ENCODE data around the gene MAMLD1.

The MAMLD1 gene

GRCh38 chrX:150405576-150405975 lies 42.5 kb downstream of the MAMLD1 start:
- Mint-ChIP-seq H3K27me3 (no peaks in the 10 kb centered on the region), H3K9me3 (no peaks in the 10 kb centered on the region), H3K4me3 (no peak overlapping the region), H3K27ac (no peak overlapping the region), H3K36me3 (no peaks in the 10 kb centered on the region), H3K4me1 (no peaks in the 10 kb centered on the region)
- DNase-seq (ENCODE audit: low spot score in 2 of 2) (no peak), ATAC-seq (ENCODE audit: low read depth) (no peak)

GRCh38 chrX:150406596-150406995 lies 43.5 kb downstream of the MAMLD1 start:
- Mint-ChIP-seq H3K4me1 (no peaks in the 10 kb centered on the region), H3K4me3 (no peak overlapping the region), H3K27ac (no peak overlapping the region), H3K27me3 (no peaks in the 10 kb centered on the region), H3K9me3 (no peaks in the 10 kb centered on the region), H3K36me3 (no peaks in the 10 kb centered on the region)
- DNase-seq (ENCODE audit: low spot score in 2 of 2), result no peak
- no peak for ATAC-seq (ENCODE audit: low read depth)

- H3K36me3 Mint-ChIP-seq, result no peaks in the 10 kb centered on the region
- ATAC-seq (ENCODE audit: low read depth) (no peak), DNase-seq (ENCODE audit: low spot score in 2 of 2) (no peak)
- no peak overlapping the region for H3K4me3 Mint-ChIP-seq
- no peaks in the 10 kb centered on the region for H3K9me3 Mint-ChIP-seq
- peaks cover 5% of the 10 kb centered on the region for H3K27me3 Mint-ChIP-seq
- H3K27ac Mint-ChIP-seq, result no peak overlapping the region
- no peaks in the 10 kb centered on the region for H3K4me1 Mint-ChIP-seq
Measured at GRCh38 chrX:150408007-150408406, 44.9 kb downstream of the MAMLD1 start.

- Mint-ChIP-seq H3K36me3 (no peaks in the 10 kb centered on the region), H3K27me3 (peaks cover 9% of the 10 kb centered on the region), H3K4me3 (no peak overlapping the region), H3K9me3 (no peaks in the 10 kb centered on the region), H3K4me1 (no peaks in the 10 kb centered on the region), H3K27ac (no peak overlapping the region)
- ATAC-seq (ENCODE audit: low read depth), result no peak
- DNase-seq (ENCODE audit: low spot score in 2 of 2), result no peak
Measured at GRCh38 chrX:150408561-150408960, 45.4 kb downstream of the MAMLD1 start.

DNA sequence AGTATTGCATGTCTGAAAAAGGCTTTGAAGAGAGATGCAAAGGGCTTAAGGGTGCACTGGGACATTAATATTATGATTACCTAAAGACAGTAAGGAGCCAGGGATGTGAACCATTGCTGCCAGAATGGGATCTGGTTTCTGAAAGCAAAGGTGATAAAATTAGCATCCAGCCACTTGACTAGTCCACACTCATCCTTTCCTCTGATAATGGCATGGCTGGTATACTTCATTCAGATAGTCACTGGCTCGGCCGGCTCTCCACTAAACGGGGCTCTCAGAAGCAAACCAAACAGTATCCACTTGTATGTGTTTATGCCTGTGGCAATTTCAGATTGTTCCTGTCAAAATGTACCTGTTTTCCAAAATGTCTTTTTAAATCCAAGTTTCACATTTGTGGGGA lies 46.4 kb downstream of the MAMLD1 start:
- peaks cover 10% of the 10 kb centered on the region for H3K27me3 Mint-ChIP-seq
- no peak overlapping the region for H3K27ac Mint-ChIP-seq
- no peak for ATAC-seq (ENCODE audit: low read depth)
- DNase-seq (ENCODE audit: low spot score in 2 of 2), result no peak
- H3K4me3 Mint-ChIP-seq, result no peak overlapping the region
- peaks cover 2% of the 10 kb centered on the region for H3K4me1 Mint-ChIP-seq
- no peaks in the 10 kb centered on the region for H3K9me3 Mint-ChIP-seq
- H3K36me3 Mint-ChIP-seq, result no peaks in the 10 kb centered on the region

GRCh38 chrX:150409964-150410363 lies 46.8 kb downstream of the MAMLD1 start:
- peaks cover 10% of the 10 kb centered on the region for H3K27me3 Mint-ChIP-seq
- no peaks in the 10 kb centered on the region for H3K36me3 Mint-ChIP-seq
- H3K4me1 Mint-ChIP-seq, result peaks cover 2% of the 10 kb centered on the region
- no peaks in the 10 kb centered on the region for H3K9me3 Mint-ChIP-seq
- no peak overlapping the region for H3K27ac Mint-ChIP-seq
- ATAC-seq (ENCODE audit: low read depth) (no peak), DNase-seq (ENCODE audit: low spot score in 2 of 2) (no peak)
- H3K4me3 Mint-ChIP-seq, result no peak overlapping the region

DNA sequence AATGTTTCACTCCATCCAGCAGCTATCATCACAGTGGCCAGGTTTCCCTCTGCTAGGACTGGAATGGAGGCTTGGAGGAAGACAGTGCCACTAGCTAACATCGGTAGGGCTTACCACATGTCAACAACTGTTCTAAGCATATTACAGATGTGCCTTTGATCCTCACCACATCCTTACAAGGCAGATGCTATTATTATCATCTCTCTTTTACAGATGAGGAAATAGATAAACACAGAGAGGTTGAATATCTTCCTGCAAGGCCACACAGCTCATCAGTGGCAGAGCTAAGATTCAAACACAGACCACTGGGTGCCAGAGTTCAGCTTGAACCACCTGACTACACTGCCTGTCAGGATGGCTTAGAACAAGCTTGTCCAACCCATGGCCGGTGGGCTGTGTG lies 47.4 kb downstream of the MAMLD1 start:
- no peak for ATAC-seq (ENCODE audit: low read depth)
- no peak for DNase-seq (ENCODE audit: low spot score in 2 of 2)
- Mint-ChIP-seq H3K27ac (no peak overlapping the region), H3K36me3 (no peaks in the 10 kb centered on the region), H3K4me1 (peaks cover 2% of the 10 kb centered on the region), H3K9me3 (no peaks in the 10 kb centered on the region), H3K4me3 (no peak overlapping the region), H3K27me3 (peaks cover 10% of the 10 kb centered on the region)

DNA sequence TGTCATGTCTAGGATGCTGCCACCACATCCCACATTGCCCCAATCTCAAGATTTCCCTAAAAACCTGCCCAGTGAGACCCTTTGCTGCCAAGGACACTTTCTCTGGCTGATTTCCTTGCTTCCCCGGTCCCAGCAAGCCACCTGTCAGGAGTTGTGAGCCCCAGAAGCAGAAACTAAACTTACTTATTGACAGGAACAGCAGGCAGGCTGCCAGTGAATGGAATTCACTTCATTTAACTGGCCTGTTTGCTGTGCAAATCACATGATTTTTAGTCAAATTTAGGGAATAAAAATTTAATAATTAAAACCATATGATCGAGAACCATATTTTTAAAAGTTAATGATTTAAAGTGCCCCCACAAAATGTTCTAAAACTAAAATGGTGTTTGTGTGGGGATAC lies 48.5 kb downstream of the MAMLD1 start:
- DNase-seq (ENCODE audit: low spot score in 2 of 2), result no peak
- no peak for ATAC-seq (ENCODE audit: low read depth)
- Mint-ChIP-seq H3K36me3 (no peaks in the 10 kb centered on the region), H3K4me3 (no peak overlapping the region), H3K9me3 (no peaks in the 10 kb centered on the region), H3K4me1 (peaks cover 2% of the 10 kb centered on the region), H3K27me3 (peaks cover 10% of the 10 kb centered on the region), H3K27ac (no peak overlapping the region)

DNA sequence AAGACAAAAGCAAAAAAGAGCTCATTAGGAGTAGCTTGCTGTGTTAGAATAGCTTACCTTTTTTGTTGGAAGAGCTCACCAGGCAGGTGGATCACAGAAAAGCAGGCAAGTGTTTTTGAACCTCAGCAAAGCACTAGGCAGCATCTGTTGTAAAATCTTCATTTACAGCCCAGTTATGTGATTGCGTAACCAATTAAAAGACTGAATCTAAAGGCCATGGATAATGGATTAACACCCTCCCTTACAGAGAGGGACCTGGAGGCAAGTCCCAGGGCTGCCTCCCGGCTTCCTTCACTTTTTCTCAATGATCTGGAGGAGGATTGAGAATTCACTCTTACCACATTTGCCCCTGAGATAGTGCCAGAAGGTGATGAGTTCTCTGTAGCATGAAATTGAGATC lies 51.1 kb downstream of the MAMLD1 start:
- ATAC-seq (ENCODE audit: low read depth) (no peak), DNase-seq (ENCODE audit: low spot score in 2 of 2) (no peak)
- Mint-ChIP-seq H3K27me3 (peaks cover 10% of the 10 kb centered on the region), H3K36me3 (no peaks in the 10 kb centered on the region), H3K4me3 (no peak overlapping the region), H3K4me1 (peaks cover 2% of the 10 kb centered on the region), H3K9me3 (no peaks in the 10 kb centered on the region), H3K27ac (no peak overlapping the region)

GRCh38 chrX:150416469-150416868 lies 53.4 kb downstream of the MAMLD1 start:
- H3K4me1 Mint-ChIP-seq, result peaks cover 2% of the 10 kb centered on the region
- peaks cover 10% of the 10 kb centered on the region for H3K27me3 Mint-ChIP-seq
- no peaks in the 10 kb centered on the region for H3K9me3 Mint-ChIP-seq
- ATAC-seq (ENCODE audit: low read depth), result no peak
- no peaks in the 10 kb centered on the region for H3K36me3 Mint-ChIP-seq
- no peak overlapping the region for H3K27ac Mint-ChIP-seq
- DNase-seq (ENCODE audit: low spot score in 2 of 2), result no peak
- no peak overlapping the region for H3K4me3 Mint-ChIP-seq

DNA sequence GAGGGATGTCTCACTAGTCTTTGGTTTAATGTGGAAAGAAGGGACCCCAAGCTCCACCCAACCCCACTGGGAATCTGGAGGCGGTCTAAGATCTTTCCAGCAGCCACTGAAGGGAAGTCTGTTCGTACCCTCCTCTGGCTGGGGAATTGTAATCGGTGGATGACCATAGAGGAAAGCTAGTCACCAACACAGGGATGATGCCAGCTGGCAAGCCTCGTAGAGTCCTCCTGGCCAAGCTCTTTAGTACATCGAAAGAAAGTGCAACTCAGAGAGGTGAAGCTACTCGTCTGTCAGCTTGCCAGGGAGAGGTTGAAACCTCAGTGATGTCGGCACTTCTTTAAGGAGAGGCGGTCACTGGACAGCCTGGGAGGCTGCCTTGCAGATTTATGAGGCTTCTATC lies 58.7 kb downstream of the MAMLD1 start:
- no peaks in the 10 kb centered on the region for H3K4me1 Mint-ChIP-seq
- no peak for DNase-seq (ENCODE audit: low spot score in 2 of 2)
- no peaks in the 10 kb centered on the region for H3K9me3 Mint-ChIP-seq
- no peak overlapping the region for H3K4me3 Mint-ChIP-seq
- H3K27ac Mint-ChIP-seq, result no peak overlapping the region
- H3K36me3 Mint-ChIP-seq, result no peaks in the 10 kb centered on the region
- H3K27me3 Mint-ChIP-seq, result peaks cover 1% of the 10 kb centered on the region
- no peak for ATAC-seq (ENCODE audit: low read depth)

- H3K4me3 Mint-ChIP-seq, result no peak overlapping the region
Measured at GRCh38 chrX:150429594-150429993, 66.5 kb downstream of the MAMLD1 start.

DNA sequence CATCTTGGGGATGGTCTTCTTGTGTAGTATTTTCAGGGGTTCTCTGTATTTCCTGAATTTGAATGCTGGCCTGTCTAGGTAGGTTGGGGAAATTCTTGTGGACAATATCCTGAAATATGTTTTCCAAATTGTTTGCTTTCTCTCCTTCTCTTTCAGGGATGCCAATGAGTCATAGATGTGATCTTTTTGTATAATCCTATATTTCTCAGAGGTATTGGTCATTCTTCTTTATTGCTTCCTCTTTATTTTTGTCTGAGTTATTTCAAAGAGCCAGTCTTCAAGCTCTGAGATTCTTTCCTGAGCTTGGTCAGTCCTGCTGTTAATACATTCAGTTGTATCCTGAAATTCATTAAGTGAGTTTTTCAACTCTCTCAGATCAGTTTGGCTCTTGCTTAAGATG lies 73.1 kb downstream of the MAMLD1 start:
- Mint-ChIP-seq H3K27me3 (peaks cover 1% of the 10 kb centered on the region), H3K4me3 (no peak overlapping the region), H3K9me3 (peaks cover 2% of the 10 kb centered on the region), H3K36me3 (peaks cover 1% of the 10 kb centered on the region), H3K4me1 (no peaks in the 10 kb centered on the region), H3K27ac (no peak overlapping the region)
- ATAC-seq (ENCODE audit: low read depth) (no peak), DNase-seq (ENCODE audit: low spot score in 2 of 2) (no peak)

More at GRCh38 chrX:150429594-150429993, 66.5 kb downstream of the MAMLD1 start:
- DNase-seq (ENCODE audit: low spot score in 2 of 2), result no peak
- Mint-ChIP-seq H3K36me3 (no peaks in the 10 kb centered on the region), H3K9me3 (no peaks in the 10 kb centered on the region), H3K4me1 (no peaks in the 10 kb centered on the region), H3K27ac (no peak overlapping the region), H3K27me3 (no peaks in the 10 kb centered on the region)
- ATAC-seq (ENCODE audit: low read depth), result peak; percentile 21

DNA sequence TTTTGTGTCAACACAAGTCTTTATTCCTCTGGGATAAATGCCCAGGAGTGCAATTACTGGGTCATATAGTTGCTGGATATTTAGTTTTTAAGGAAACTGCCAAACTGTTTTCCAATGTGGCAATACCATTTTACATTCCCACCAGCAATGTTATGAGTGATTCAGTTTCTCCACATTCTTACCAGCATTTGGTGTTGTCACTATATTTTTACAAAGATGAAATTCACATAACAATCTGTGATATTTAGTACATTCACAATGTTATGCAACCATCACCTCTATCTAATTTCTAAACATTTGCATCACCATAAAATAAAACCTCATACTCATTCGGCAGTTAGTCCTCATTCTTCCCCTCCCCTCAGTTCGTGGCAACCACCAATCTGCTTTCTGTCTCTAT lies 75.0 kb downstream of the MAMLD1 start:
- DNase-seq (ENCODE audit: low spot score in 2 of 2), result no peak
- peaks cover 1% of the 10 kb centered on the region for H3K27me3 Mint-ChIP-seq
- H3K36me3 Mint-ChIP-seq, result peaks cover 1% of the 10 kb centered on the region
- H3K4me1 Mint-ChIP-seq, result no peaks in the 10 kb centered on the region
- H3K4me3 Mint-ChIP-seq, result no peak overlapping the region
- ATAC-seq (ENCODE audit: low read depth), result no peak
- peaks cover 2% of the 10 kb centered on the region for H3K9me3 Mint-ChIP-seq
- no peak overlapping the region for H3K27ac Mint-ChIP-seq

- no peak for ATAC-seq (ENCODE audit: low read depth)
- Mint-ChIP-seq H3K4me1 (no peaks in the 10 kb centered on the region), H3K4me3 (no peak overlapping the region), H3K27me3 (no peaks in the 10 kb centered on the region), H3K36me3 (no peaks in the 10 kb centered on the region), H3K27ac (no peak overlapping the region), H3K9me3 (no peaks in the 10 kb centered on the region)
- DNase-seq (ENCODE audit: low spot score in 2 of 2), result no peak
Measured at GRCh38 chrX:150446151-150446550, 83.0 kb downstream of the MAMLD1 start.

DNA sequence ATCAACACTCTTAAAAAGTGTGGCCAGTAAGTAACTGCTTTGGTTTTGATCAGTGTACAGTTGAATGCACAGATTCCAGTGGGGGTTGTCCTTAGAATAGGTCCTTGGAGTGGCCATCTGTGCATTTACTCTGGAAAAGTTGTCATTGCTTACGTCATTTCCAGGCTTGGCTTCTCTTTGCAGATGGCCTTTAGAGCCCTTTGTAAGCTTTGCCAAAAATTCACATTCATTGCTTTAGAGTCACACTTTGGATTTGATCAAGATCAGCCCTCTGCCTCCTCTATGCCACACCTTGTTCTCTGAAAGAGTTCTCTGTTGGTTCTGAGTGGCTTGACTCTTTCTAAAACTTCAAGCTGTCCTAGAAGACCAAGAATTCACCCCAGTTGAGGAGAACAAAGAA lies 83.9 kb downstream of the MAMLD1 start:
- H3K4me1 Mint-ChIP-seq, result no peaks in the 10 kb centered on the region
- no peaks in the 10 kb centered on the region for H3K9me3 Mint-ChIP-seq
- DNase-seq (ENCODE audit: low spot score in 2 of 2) (no peak), ATAC-seq (ENCODE audit: low read depth) (no peak)
- H3K27me3 Mint-ChIP-seq, result no peaks in the 10 kb centered on the region
- no peak overlapping the region for H3K4me3 Mint-ChIP-seq
- no peaks in the 10 kb centered on the region for H3K36me3 Mint-ChIP-seq
- no peak overlapping the region for H3K27ac Mint-ChIP-seq
